Measurements from ENCODE around the gene MEGF9. TPM values are rescaled to one million over a fixed set of nuclear protein-coding genes. Genes with fewer than 3 reads are reported as not detected.

Gene MEGF9
- total RNA-seq, 5 donors from 2014 or later (not counting 1 experiment from before 2014, with no cell fraction given), result 10.4 to 15.5 (median 11.3) TPM

- Histone ChIP-seq H3K36me3 (ENCODE audit: control insufficient read depth in 2 of 2, extremely low read depth in 1 of 2, insufficient read depth in 1 of 2, low read length in 1 of 2) (no peaks in the 10 kb centered on the region), H3K27ac (ENCODE audit: low read length) (no peak overlapping the region)
These were observed 50.9 kb downstream of the MEGF9 start for GRCh38 chr9:120663380-120663779.

GRCh38 chr9:120662513-120662912, 51.8 kb downstream of the MEGF9 start:
- Histone ChIP-seq H3K27me3 (replicated peaks in 1 of 2; ENCODE audit: control insufficient read depth in 2 of 2, extremely low read depth in 1 of 2, insufficient read depth in 2 of 2, low read length in 1 of 2) (no peaks in the 10 kb centered on the region), H3K4me1 (ENCODE audit: control insufficient read depth in 1 of 2, extremely low read depth in 1 of 2, insufficient read depth in 2 of 2, low read length in 2 of 2) (no peaks in the 10 kb centered on the region), H3K9me3 (no peaks in the 10 kb centered on the region), H3K36me3 (ENCODE audit: control insufficient read depth in 2 of 2, extremely low read depth in 1 of 2, insufficient read depth in 1 of 2, low read length in 1 of 2) (no peaks in the 10 kb centered on the region), H3K27ac (ENCODE audit: low read length) (no peak overlapping the region), H3K4me3 (ENCODE audit: control insufficient read depth in 1 of 2, extremely low read depth in 1 of 2, low read length in 1 of 2) (no peak overlapping the region)
- 100% methylated on average over 1 of the region's 8 CpGs for WGBS (ENCODE audit: insufficient coverage)
- Mint-ChIP-seq H3K36me3 (peaks cover under 1% of the 10 kb centered on the region), H3K27ac (no peak overlapping the region), H3K9me3 (no peaks in the 10 kb centered on the region), H3K4me3 (no peak overlapping the region), H3K4me1 (peaks cover 15 to 33% (median 22%) of the 10 kb centered on the region in 3 donors), H3K27me3 (no peaks in the 10 kb centered on the region)
- CTCF ChIA-PET, result no interaction called here
- DNase-seq (no peak), ATAC-seq (replicated peaks in 1 of 4) (no peak)
- POLR2A ChIA-PET, result no interaction called here

More at GRCh38 chr9:120663380-120663779, 50.9 kb downstream of the MEGF9 start:
- DNase-seq (no peak), ATAC-seq (replicated peaks in 1 of 4) (no peak)
- Mint-ChIP-seq H3K36me3 (no peaks in the 10 kb centered on the region), H3K9me3 (no peaks in the 10 kb centered on the region), H3K27me3 (no peaks in the 10 kb centered on the region), H3K4me3 (no peak overlapping the region), H3K27ac (no peak overlapping the region), H3K4me1 (peaks cover 15 to 33% (median 22%) of the 10 kb centered on the region in 3 donors)
- no peak overlapping the region for H3K4me3 ChIP-seq (ENCODE audit: control insufficient read depth in 1 of 2, extremely low read depth in 1 of 2, low read length in 1 of 2)
- H3K4me1 ChIP-seq (ENCODE audit: control insufficient read depth in 1 of 2, extremely low read depth in 1 of 2, insufficient read depth in 2 of 2, low read length in 2 of 2), result no peaks in the 10 kb centered on the region
- no peaks in the 10 kb centered on the region for H3K27me3 ChIP-seq (replicated peaks in 1 of 2; ENCODE audit: control insufficient read depth in 2 of 2, extremely low read depth in 1 of 2, insufficient read depth in 2 of 2, low read length in 1 of 2)
- ChIA-PET CTCF (no interaction called here), POLR2A (no interaction called here)
- no CpG with 5 or more reads among the region's 3 CpGs for WGBS (ENCODE audit: insufficient coverage)
- H3K9me3 ChIP-seq, result no peaks in the 10 kb centered on the region

- no peak overlapping the region for H3K4me3 ChIP-seq (ENCODE audit: control insufficient read depth in 1 of 2, extremely low read depth in 1 of 2, low read length in 1 of 2)
- no peaks in the 10 kb centered on the region for H3K27me3 Mint-ChIP-seq
- peaks cover 2% of the 10 kb centered on the region for H3K36me3 Mint-ChIP-seq
- CTCF ChIA-PET, result no interaction called here
- no peaks in the 10 kb centered on the region for H3K4me1 ChIP-seq (ENCODE audit: control insufficient read depth in 1 of 2, extremely low read depth in 1 of 2, insufficient read depth in 2 of 2, low read length in 2 of 2)
- no peak for DNase-seq
- H3K9me3 ChIP-seq, result no peaks in the 10 kb centered on the region
- H3K27ac Mint-ChIP-seq, result no peak overlapping the region
- no peak overlapping the region for H3K4me3 Mint-ChIP-seq
- ATAC-seq (replicated peaks in 1 of 4), result no peak
- no CpG with 5 or more reads among the region's 2 CpGs for WGBS (ENCODE audit: insufficient coverage)
- H3K4me1 Mint-ChIP-seq, result peaks cover 7 to 26% (median 20%) of the 10 kb centered on the region in 3 donors
- H3K27ac ChIP-seq (ENCODE audit: low read length), result no peak overlapping the region
- POLR2A ChIA-PET, result no interaction called here
- no peaks in the 10 kb centered on the region for H3K27me3 ChIP-seq (replicated peaks in 1 of 2; ENCODE audit: control insufficient read depth in 2 of 2, extremely low read depth in 1 of 2, insufficient read depth in 2 of 2, low read length in 1 of 2)
- H3K9me3 Mint-ChIP-seq, result no peaks in the 10 kb centered on the region
- no peaks in the 10 kb centered on the region for H3K36me3 ChIP-seq (ENCODE audit: control insufficient read depth in 2 of 2, extremely low read depth in 1 of 2, insufficient read depth in 1 of 2, low read length in 1 of 2)
These were observed 54.6 kb downstream of the MEGF9 start for GRCh38 chr9:120659676-120660075.

- Mint-ChIP-seq H3K27ac (no peak overlapping the region), H3K36me3 (peaks cover 6% of the 10 kb centered on the region), H3K4me1 (peaks cover 2 to 21% (median 15%) of the 10 kb centered on the region in 3 donors), H3K27me3 (no peaks in the 10 kb centered on the region), H3K9me3 (no peaks in the 10 kb centered on the region), H3K4me3 (no peak overlapping the region)
- Histone ChIP-seq H3K36me3 (ENCODE audit: control insufficient read depth in 2 of 2, extremely low read depth in 1 of 2, insufficient read depth in 1 of 2, low read length in 1 of 2) (no peaks in the 10 kb centered on the region), H3K4me1 (ENCODE audit: control insufficient read depth in 1 of 2, extremely low read depth in 1 of 2, insufficient read depth in 2 of 2, low read length in 2 of 2) (no peaks in the 10 kb centered on the region), H3K9me3 (no peaks in the 10 kb centered on the region), H3K27me3 (replicated peaks in 1 of 2; ENCODE audit: control insufficient read depth in 2 of 2, extremely low read depth in 1 of 2, insufficient read depth in 2 of 2, low read length in 1 of 2) (no peaks in the 10 kb centered on the region), H3K27ac (ENCODE audit: low read length) (no peak overlapping the region), H3K4me3 (ENCODE audit: control insufficient read depth in 1 of 2, extremely low read depth in 1 of 2, low read length in 1 of 2) (no peak overlapping the region)
- ATAC-seq (replicated peaks in 1 of 4), result no peak
- POLR2A ChIA-PET, result no interaction called here
- no peak for DNase-seq
- WGBS (ENCODE audit: insufficient coverage), result 88% methylated on average over 1 of the region's 3 CpGs
- CTCF ChIA-PET, result no interaction called here
These were observed 55.1 kb downstream of the MEGF9 start for GRCh38 chr9:120659209-120659608.

- Histone ChIP-seq H3K27ac (ENCODE audit: low read length) (no peak overlapping the region), H3K4me3 (ENCODE audit: control insufficient read depth in 1 of 2, extremely low read depth in 1 of 2, low read length in 1 of 2) (no peak overlapping the region), H3K36me3 (ENCODE audit: control insufficient read depth in 2 of 2, extremely low read depth in 1 of 2, insufficient read depth in 1 of 2, low read length in 1 of 2) (no peaks in the 10 kb centered on the region), H3K27me3 (replicated peaks in 1 of 2; ENCODE audit: control insufficient read depth in 2 of 2, extremely low read depth in 1 of 2, insufficient read depth in 2 of 2, low read length in 1 of 2) (no peaks in the 10 kb centered on the region), H3K4me1 (ENCODE audit: control insufficient read depth in 1 of 2, extremely low read depth in 1 of 2, insufficient read depth in 2 of 2, low read length in 2 of 2) (no peaks in the 10 kb centered on the region), H3K9me3 (no peaks in the 10 kb centered on the region)
- Mint-ChIP-seq H3K4me1 (peaks cover 0 to 8% (median 2%) of the 10 kb centered on the region in 3 donors), H3K27me3 (no peaks in the 10 kb centered on the region), H3K9me3 (no peaks in the 10 kb centered on the region), H3K4me3 (no peak overlapping the region), H3K27ac (no peak overlapping the region), H3K36me3 (peaks cover 20% of the 10 kb centered on the region)
- no CpG with 5 or more reads among the region's 4 CpGs for WGBS (ENCODE audit: insufficient coverage)
- ATAC-seq (replicated peaks in 1 of 4), result no peak
- ChIA-PET POLR2A (no interaction called here), CTCF (interaction anchor here in 1 of 2 donors (0.6 to 0.9 kb wide), 2 partner anchors 10 to 27 kb away, joined by 3 to 8 read pairs; no protein-coding TSS in a partner anchor)
- no peak for DNase-seq
These were observed 59.2 kb downstream of the MEGF9 start for GRCh38 chr9:120655005-120655622.

GRCh38 chr9:120654272-120654671, 60.0 kb downstream of the MEGF9 start:
- peaks cover 20% of the 10 kb centered on the region for H3K36me3 Mint-ChIP-seq

More at GRCh38 chr9:120654272-120654671, 60.0 kb downstream of the MEGF9 start:
- POLR2A ChIA-PET, result interaction anchor here in 1 of 2 donors (0.6 kb wide), 1 partner anchor 28 kb away, joined by 3 read pairs; no protein-coding TSS in a partner anchor
- Histone ChIP-seq H3K4me1 (ENCODE audit: control insufficient read depth in 1 of 2, extremely low read depth in 1 of 2, insufficient read depth in 2 of 2, low read length in 2 of 2) (no peaks in the 10 kb centered on the region), H3K4me3 (ENCODE audit: control insufficient read depth in 1 of 2, extremely low read depth in 1 of 2, low read length in 1 of 2) (no peak overlapping the region), H3K36me3 (ENCODE audit: control insufficient read depth in 2 of 2, extremely low read depth in 1 of 2, insufficient read depth in 1 of 2, low read length in 1 of 2) (no peaks in the 10 kb centered on the region), H3K27ac (ENCODE audit: low read length) (no peak overlapping the region), H3K27me3 (replicated peaks in 1 of 2; ENCODE audit: control insufficient read depth in 2 of 2, extremely low read depth in 1 of 2, insufficient read depth in 2 of 2, low read length in 1 of 2) (no peaks in the 10 kb centered on the region), H3K9me3 (no peaks in the 10 kb centered on the region)
- Mint-ChIP-seq H3K27me3 (no peaks in the 10 kb centered on the region), H3K4me3 (no peak overlapping the region), H3K4me1 (peaks cover 0 to 6% (median 2%) of the 10 kb centered on the region in 3 donors), H3K27ac (no peak overlapping the region), H3K9me3 (no peaks in the 10 kb centered on the region)
- CTCF ChIA-PET, result interaction anchor here in 1 of 2 donors (0.9 kb wide), 1 partner anchor 11 kb away, joined by 3 read pairs; no protein-coding TSS in a partner anchor
- no CpG with 5 or more reads among the region's 4 CpGs for WGBS (ENCODE audit: insufficient coverage)
- DNase-seq (no peak), ATAC-seq (replicated peaks in 1 of 4) (no peak)
